Endodermal cell (in vitro differentiated cells): ENCODE results near the gene ASAP3. TPM values are rescaled to one million over a fixed set of nuclear protein-coding genes. Genes with fewer than 3 reads are reported as not detected.

Experiments used
- DNase-seq: peaks from one replicate; pipeline ENCODE4 v3.0.0-alpha.2; 2017
- H3K27ac ChIP-seq: 2 replicates; pipeline ENCODE4 v1.5.1; 2013; ENCODE audit warnings: mild to moderate bottlenecking, low read depth, low read length, moderate library complexity
- H3K27me3 ChIP-seq: 2 replicates; pipeline ENCODE4 v1.6.1; 2013; ENCODE audit warnings: mild to moderate bottlenecking, low read length, moderate library complexity; ENCODE audit not compliant: insufficient read depth, control insufficient read depth, poor library complexity, severe bottlenecking
- H3K36me3 ChIP-seq: 2 replicates; pipeline ENCODE4 v1.7.0; 2013; ENCODE audit warnings: mild to moderate bottlenecking, low read length, moderate library complexity; ENCODE audit not compliant: control insufficient read depth, insufficient read depth
- H3K4me1 ChIP-seq: one replicate; pipeline ENCODE4 v1.7.0; 2013; ENCODE audit warnings: low read length; ENCODE audit not compliant: control insufficient read depth, insufficient read depth
- H3K4me3 ChIP-seq: 2 replicates; pipeline ENCODE4 v1.5.1; 2013; ENCODE audit warnings: mild to moderate bottlenecking, low read length, moderate library complexity
- H3K9ac ChIP-seq: 2 replicates; pipeline ENCODE4 v1.6.1; 2013; ENCODE audit warnings: mild to moderate bottlenecking, low read length, moderate library complexity; ENCODE audit not compliant: poor library complexity, severe bottlenecking; ENCODE audit errors: extremely low read depth
- H3K9me3 ChIP-seq: 2 replicates; pipeline ENCODE4 v1.6.1; 2013; ENCODE audit warnings: mild to moderate bottlenecking, low read length, moderate library complexity; ENCODE audit not compliant: control insufficient read depth
- H3K27ac Mint-ChIP-seq: 2 replicates; pipeline ENCODE4 v1.8.0; 2020; ENCODE audit warnings: mixed read lengths
- H3K27me3 Mint-ChIP-seq: 2 replicates; pipeline ENCODE4 v1.8.0; 2021; ENCODE audit warnings: mild to moderate bottlenecking, mixed read lengths; ENCODE audit not compliant: insufficient read depth
- H3K36me3 Mint-ChIP-seq: 2 replicates; pipeline ENCODE4 v1.8.0; 2020; ENCODE audit warnings: low read depth, mixed read lengths
- H3K4me1 Mint-ChIP-seq: 2 replicates; pipeline ENCODE4 v1.8.0; 2020; ENCODE audit warnings: mixed read lengths
- H3K4me3 Mint-ChIP-seq: 2 replicates; pipeline ENCODE4 v1.8.0; 2020; ENCODE audit warnings: mild to moderate bottlenecking, moderate library complexity, mixed read lengths
- H3K9me3 Mint-ChIP-seq: 2 replicates; pipeline ENCODE4 v1.8.0; 2020; ENCODE audit warnings: mild to moderate bottlenecking, mixed read lengths
- CTCF ChIP-seq: fragments of 200-600 bp; sonication (generic); conservative IDR thresholded peaks from 2 replicates; pipeline ENCODE4 v1.5.0; 2021; ENCODE audit warnings: antibody characterized with exemption, mild to moderate bottlenecking
- WGBS, 2 experiments: methylation state at CpG; one replicate each; pipeline versions ENCODE4 v1.1.5 to v1.1.7; 2013; ENCODE audit warnings: missing lambda C conversion rate in 2 of 2, mixed read lengths in 1 of 2; ENCODE audit not compliant: insufficient coverage in 1 of 2, insufficient read length in 1 of 2; 5-methylcytosine and 5-hydroxymethylcytosine counted together
- long read RNA-seq, 4 experiments: library from polyadenylated mRNA in 2 of 4; library from RNA in 1 of 4; library from capped mRNA in 1 of 4; stranded (forward) in 3 of 4; unstranded in 1 of 4; transcript quantifications; one replicate each; pipeline ENCODE4 v2.0.0, GENCODE V29; 2020 to 2021; ENCODE audit warnings: inconsistent platforms in 1 of 4
- polyA plus RNA-seq, 2 experiments: library from polyadenylated mRNA; stranded (reverse); fragments of 50-300 nt; gene quantifications; one replicate each; pipeline ENCODE4 v1.2.3, GENCODE V29; 2013
- total RNA-seq, 2 donors: library from RNA; stranded (reverse); fragmentation: NEBNext Ultra II Directional in 1 of 2; extraction: Animal tissue kit (Norgen Biotek cat#: 25700) in 1 of 2; gene quantifications; 2 replicates in 1 of 2; 3 replicates in 1 of 2; pipeline ENCODE4 v1.2.1, GENCODE V29; 2021

ASAP3 gene
- total RNA-seq = 10 to 100 TPM; 78.7 to 91.0 TPM
- polyA plus RNA-seq (2013, experiment 1 of 2) = 63.5 TPM
- 57.5 TPM for polyA plus RNA-seq (2013, experiment 2 of 2)
- long read RNA-seq, experiment 1, full-length matches to known transcripts = 3 of 37 reads
- long read RNA-seq, experiment 1, partial matches to known transcripts = 17 of 37 reads
- long read RNA-seq, experiment 1, other reads (novel, unspliced or antisense) = 17 of 37 reads
- long read RNA-seq, experiment 2, full-length matches to known transcripts = 90 of 184 reads
- long read RNA-seq, experiment 2, partial matches to known transcripts = 27 of 184 reads
- long read RNA-seq, experiment 2, other reads (novel, unspliced or antisense) = 67 of 184 reads
- long read RNA-seq, experiment 3, full-length matches to known transcripts = 225 of 308 reads
- long read RNA-seq, experiment 3, partial matches to known transcripts = 24 of 308 reads
- long read RNA-seq, experiment 3, other reads (novel, unspliced or antisense) = 59 of 308 reads
- long read RNA-seq, experiment 4, partial matches to known transcripts = 2 of 4 reads
- long read RNA-seq, experiment 4, other reads (novel, unspliced or antisense) = 2 of 4 reads

- no peaks in the 10 kb centered on the region for H3K36me3 ChIP-seq
- Mint-ChIP-seq H3K27me3 (peaks cover 29% of the 10 kb centered on the region), H3K27ac (peak within 1 kb of the TSS; percentile 94), H3K4me1 (peaks cover 19% of the 10 kb centered on the region), H3K4me3 (peak within 1 kb of the TSS; percentile 95), H3K9me3 (no peaks in the 10 kb centered on the region), H3K36me3 (peaks cover 5% of the 10 kb centered on the region)
- no peaks in the 10 kb centered on the region for H3K9me3 ChIP-seq
- DNase-seq = peak; percentile 88
- H3K9ac ChIP-seq = peak within 1 kb of the TSS; percentile 76
- 0 to 1% methylated on average over 19 to 83 of the region's 84 CpGs for WGBS, 2 experiments
- peaks cover 4% of the 10 kb centered on the region for H3K4me1 ChIP-seq
- peak; percentile 56 for TF ChIP-seq CTCF
- H3K27ac ChIP-seq = peak within 1 kb of the TSS; percentile 83
- peaks cover 14% of the 10 kb centered on the region for H3K27me3 ChIP-seq
- H3K4me3 ChIP-seq = peak within 1 kb of the TSS; percentile 83
These were observed at the start of gene ASAP3 for GRCh38 chr1:23483321-23484252. Gene ASAP3 (minus strand): TSS chr1:23484179. CDS start chr1:23484133, 46 bp downstream.

- H3K9ac ChIP-seq = no peak overlapping the region
These were observed 49.5 kb upstream of the ASAP3 start for GRCh38 chr1:23533246-23534023.

More at GRCh38 chr1:23533246-23534023, 49.5 kb upstream of the ASAP3 start:
- Histone ChIP-seq H3K4me3 (no peak overlapping the region), H3K9me3 (no peaks in the 10 kb centered on the region), H3K4me1 (peaks cover 6% of the 10 kb centered on the region), H3K36me3 (no peaks in the 10 kb centered on the region), H3K27ac (no peak overlapping the region), H3K27me3 (peaks cover 15% of the 10 kb centered on the region)
- H3K27me3 Mint-ChIP-seq = peaks cover 46% of the 10 kb centered on the region
- 92 to 93% methylated on average over 5 to 6 of the region's 6 CpGs for WGBS, 2 experiments
- TF ChIP-seq CTCF = no peak
- no peak overlapping the region for H3K27ac Mint-ChIP-seq
- H3K4me1 Mint-ChIP-seq = peaks cover 5% of the 10 kb centered on the region
- no peaks in the 10 kb centered on the region for H3K36me3 Mint-ChIP-seq
- H3K9me3 Mint-ChIP-seq = no peaks in the 10 kb centered on the region
- no peak for DNase-seq
- no peak overlapping the region for H3K4me3 Mint-ChIP-seq
